Measurements from ENCODE around the gene SLC6A4.
"Not testable (repeated sequence)": the region's sequence is repeated elsewhere in the genome, so short reads cannot be mapped to it uniquely, and the experiment has no call there.

SLC6A4 gene

DNA sequence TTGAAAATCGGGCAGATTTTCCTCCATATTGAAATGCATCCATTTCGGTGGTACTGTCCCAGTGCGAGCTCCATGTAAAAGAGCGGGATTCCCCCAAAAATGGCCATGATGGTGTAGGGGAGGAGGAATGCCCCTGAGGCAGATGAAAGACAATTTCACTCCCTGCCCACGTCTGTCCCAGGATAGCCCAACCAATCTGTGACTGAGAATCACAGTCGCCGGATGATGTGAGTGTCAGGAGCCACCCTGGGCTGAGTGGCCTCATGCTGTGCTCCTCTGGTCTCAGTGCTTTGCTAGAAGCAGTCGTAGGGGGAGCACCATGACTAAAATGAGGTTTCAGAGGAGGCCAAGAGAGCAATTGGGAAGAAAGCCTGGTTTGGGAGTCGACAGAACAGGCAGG lies 16.7 kb downstream of the SLC6A4 start:
- no peak for DNase-seq

- DNase-seq: no peak
Measured at GRCh38 chr17:30217746-30218245, 17.7 kb downstream of the SLC6A4 start.

- DNase-seq: no peak
Measured at GRCh38 chr17:30217054-30217453, 18.4 kb downstream of the SLC6A4 start.

GRCh38 chr17:30212750-30213149 lies 22.7 kb downstream of the SLC6A4 start:
- no peak for DNase-seq

DNA sequence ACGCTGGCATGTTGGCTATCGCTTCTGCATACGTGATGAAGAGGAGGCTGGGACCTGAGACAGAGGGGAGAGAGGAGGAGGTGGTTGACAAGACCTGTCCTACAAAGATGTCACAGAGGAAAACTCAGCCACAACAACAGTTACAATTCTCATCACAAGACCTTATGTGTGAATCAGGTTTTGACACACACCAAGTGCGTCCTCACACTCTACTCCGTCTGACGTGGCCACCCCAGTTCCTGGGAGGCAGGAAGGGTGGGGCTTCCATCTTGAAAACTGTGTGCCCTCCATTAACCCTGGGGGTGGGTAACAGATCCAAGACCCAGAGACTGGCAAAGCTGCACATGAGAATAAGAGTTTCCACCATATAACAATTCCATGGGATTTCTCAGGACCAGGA lies 24.1 kb downstream of the SLC6A4 start:
- DNase-seq: no peak

GRCh38 chr17:30210901-30211300 lies 24.6 kb downstream of the SLC6A4 start:
- DNase-seq: no peak

- DNase-seq: no peak
Measured at GRCh38 chr17:30210366-30210765, 25.1 kb downstream of the SLC6A4 start.

DNA sequence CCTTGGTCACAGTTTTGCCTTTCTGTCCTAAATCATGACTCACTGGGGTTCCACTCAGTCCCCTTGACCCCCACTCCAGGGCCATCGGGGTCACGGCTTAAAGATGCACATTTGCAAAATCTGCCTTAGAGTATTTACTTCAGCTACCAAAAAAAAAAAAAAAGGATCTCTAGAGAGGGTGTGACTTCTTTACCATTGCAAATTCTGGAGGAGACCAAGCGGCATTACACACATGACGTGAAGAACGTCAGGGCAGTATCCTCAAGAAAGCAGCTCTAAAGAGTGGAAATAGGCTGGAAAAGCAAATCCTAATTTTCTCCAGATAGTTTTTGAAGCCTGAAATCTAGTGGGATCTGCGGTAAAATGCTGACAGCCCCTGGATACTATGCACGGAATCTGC lies 25.6 kb downstream of the SLC6A4 start:
- DNase-seq: no peak

DNA sequence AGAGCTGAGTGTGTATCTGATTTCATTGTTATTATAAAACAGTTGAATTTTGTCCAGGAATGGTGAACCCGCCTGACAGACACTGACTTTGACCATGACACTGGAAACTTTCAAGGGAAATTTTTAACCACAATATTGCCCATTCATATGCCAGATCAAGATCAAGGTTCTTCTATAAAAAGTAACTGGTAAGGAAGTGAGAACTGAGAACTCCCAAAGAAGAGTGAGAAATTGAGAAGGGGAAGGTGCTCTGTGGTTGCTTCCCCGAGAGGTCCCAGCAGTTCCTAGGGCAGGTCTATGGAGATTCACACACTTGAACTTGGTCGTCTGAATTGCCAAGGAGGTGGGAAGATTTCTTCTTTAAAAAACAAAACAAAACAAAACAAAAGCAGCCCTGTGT lies 27.3 kb downstream of the SLC6A4 start:
- no peak for DNase-seq

DNA sequence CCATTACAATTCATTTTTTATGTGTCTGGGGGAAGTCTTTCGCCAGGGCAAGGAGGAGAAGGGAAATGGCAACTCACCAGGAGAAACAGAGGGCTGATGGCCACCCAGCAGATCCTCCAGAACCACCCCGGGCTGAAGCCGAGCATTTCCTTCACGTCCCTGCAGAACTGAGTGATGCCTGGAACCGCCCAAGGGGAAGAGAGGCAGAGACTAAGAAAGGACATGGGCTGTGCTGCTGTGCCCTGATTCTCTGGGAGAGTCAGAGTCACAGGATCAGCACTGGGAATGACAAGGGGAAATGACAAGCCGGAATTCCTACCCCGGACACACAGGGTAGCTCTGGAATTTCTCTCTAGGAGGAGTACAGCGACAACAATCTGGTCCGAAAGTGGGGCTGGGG lies 27.8 kb downstream of the SLC6A4 start:
- no peak for DNase-seq

DNA sequence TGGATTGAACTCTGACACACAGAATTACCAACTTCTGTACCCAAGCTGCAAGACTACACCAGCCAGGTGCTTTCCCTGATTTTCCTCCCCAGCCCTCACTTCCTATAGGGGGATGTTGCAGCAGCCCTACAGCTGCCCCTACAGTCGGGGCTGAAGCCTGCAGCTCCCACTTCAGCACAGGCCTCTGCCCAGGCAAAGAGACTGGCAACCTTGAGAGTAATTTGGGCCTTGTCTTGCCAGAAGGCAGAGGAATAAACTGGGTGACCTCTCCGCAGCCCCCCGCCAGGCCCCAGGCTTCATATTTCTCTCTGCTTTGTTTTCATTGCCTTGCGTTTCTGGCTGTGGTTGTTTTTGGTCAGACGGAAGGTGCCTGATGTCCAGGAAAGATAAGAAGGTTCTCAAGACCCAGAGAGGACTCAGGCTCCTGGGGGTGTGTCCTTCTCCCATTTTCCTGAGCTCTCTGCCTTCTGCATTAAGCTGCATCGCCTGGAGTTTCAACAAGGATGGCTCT lies 32.0 kb downstream of the SLC6A4 start:
- no peak for DNase-seq

- not testable (repeated sequence) for DNase-seq
Measured at GRCh38 chr17:30200656-30201055, 34.8 kb downstream of the SLC6A4 start.

DNA sequence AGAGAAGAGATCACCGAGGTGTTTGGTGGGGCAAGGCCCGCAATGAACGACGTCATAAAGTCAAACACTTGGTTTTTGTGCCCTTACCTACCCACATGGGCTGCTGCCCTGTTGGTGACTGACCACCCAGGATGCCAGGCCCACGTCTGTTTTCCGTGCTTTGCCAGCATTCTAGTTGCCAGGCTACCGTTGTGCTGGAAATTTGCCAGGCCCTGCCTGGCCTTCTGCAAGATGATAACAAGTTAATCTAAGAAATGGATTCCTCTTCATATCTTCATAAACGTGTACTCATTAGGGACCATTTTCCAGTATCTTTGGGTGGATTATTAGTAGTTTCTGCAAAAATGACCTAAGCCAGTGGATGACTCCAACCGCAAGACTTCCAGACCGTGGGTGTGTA lies 35.4 kb downstream of the SLC6A4 start:
- no peak for DNase-seq

GRCh38 chr17:30199600-30199999 lies 35.9 kb downstream of the SLC6A4 start:
- no peak for DNase-seq

DNA sequence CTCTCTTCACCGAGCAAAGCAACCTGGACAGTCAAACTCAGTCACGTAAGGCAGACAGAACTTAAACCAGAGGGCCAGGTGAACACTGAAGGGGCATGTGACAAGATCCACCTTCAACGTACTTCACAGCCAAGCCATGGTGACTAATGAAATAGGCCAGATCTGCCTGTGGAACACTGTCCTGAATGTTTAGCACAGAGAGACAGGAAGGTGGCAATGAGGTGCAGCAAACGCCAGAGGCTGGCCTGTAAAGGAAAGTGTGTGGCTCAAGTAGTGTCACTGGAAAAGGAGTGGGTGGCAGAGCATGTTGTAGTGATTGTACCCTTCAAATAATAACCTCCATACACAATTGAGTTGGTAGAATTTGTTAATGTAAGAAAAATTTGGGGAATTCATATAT lies 38.1 kb downstream of the SLC6A4 start:
- DNase-seq: no peak

- no peak for DNase-seq
Measured at GRCh38 chr17:30196504-30196903, 39.0 kb downstream of the SLC6A4 start.

GRCh38 chr17:30191072-30191471 lies 44.4 kb downstream of the SLC6A4 start:
- DNase-seq: no peak

DNA sequence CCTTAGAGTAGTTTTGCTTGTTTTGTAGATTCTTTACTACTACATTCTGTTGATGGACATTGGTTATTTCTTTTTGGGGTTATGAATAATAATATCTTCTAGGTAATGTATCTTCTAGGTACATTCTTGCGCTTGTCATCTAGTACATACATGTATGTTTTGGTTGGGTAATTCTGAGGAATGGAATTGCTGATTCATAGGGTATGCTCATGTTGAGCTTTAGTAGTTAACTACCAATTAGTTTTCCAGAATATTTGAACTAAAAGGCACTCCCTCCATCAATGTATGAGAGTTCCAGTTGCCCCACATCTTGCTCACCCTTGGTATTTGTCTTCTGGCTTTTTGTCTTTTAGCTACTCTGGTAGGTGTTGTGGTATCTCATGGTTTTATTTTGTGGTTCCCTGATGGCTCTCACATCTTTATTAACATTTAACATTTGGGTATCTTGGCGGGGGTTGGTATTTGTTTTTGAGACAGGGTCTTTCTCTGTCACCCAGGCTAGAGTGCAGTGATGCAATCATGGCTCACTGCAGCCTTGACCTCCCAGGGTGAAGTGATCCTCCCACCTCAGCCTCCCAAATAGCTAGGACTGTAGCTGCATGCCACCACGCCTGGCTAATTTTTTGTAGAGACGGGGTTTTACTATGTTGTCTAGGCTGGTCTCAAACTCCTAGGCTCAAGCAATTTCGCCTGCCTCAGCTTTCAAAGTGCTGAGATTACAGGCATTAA lies 47.1 kb downstream of the SLC6A4 start:
- DNase-seq: no peak

DNA sequence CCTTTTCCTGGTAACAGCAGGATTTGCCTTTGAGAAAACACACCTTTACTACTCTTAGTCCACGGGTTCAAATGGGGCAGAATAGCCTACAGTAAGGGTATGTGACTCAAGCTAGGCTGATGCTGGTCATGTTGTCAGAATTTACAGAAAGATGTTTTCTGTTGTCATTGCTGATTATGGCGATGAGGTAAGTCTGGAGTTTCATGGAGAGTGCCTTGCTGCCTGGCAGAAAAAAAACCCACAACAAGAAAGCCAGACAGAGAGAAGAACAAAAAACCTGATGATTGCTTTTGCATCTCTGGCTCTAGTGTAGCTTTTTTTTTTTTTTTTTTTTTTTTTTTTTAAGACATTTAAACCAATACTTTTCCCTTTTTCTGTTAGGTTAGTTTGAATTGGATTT lies 47.9 kb downstream of the SLC6A4 start:
- no peak for DNase-seq

GRCh38 chr17:30186761-30187160 lies 48.7 kb downstream of the SLC6A4 start:
- DNase-seq: no peak

- DNase-seq: no peak
Measured at GRCh38 chr17:30176855-30177254, 58.6 kb downstream of the SLC6A4 start.

DNA sequence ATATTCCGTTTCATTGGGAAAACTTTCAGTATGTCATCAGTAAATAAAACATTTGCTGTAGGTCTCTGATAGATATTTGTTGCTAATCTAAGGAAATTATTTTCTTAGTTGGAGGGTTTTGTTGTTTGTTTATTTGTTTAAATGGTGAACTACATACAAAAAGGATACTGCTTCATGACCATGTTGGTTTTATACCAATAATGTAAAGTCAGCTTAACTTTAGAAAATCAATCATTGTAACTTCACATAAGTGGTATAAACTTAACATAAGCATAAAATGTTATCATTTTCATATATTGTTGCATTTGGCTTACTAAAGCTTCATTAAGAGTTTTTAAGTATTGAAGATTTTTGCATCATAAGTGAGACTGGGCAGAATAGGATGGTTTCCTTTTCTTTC lies 60.9 kb downstream of the SLC6A4 start:
- no peak for DNase-seq

- DNase-seq: no peak
Measured at GRCh38 chr17:30173649-30174048, 61.8 kb downstream of the SLC6A4 start.

DNA sequence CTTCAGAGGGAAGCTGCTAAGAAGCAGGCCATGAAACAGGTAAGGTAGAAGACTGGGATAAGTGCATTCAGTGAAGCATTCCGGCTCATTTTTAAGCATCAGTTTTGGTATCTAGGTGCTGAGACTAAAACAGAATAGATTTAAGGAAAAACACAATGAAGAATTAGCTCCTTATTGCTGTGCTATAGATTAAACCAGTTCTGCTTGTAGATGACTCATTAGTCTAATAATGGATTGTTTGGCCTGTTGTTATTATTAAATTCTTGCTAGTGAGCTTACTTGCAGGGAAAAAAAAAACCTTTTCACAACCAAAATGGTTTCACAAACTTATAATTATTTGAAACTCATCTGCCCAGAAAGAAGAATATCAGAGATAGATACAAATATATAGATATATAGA lies 62.9 kb downstream of the SLC6A4 start:
- no peak for DNase-seq

DNA sequence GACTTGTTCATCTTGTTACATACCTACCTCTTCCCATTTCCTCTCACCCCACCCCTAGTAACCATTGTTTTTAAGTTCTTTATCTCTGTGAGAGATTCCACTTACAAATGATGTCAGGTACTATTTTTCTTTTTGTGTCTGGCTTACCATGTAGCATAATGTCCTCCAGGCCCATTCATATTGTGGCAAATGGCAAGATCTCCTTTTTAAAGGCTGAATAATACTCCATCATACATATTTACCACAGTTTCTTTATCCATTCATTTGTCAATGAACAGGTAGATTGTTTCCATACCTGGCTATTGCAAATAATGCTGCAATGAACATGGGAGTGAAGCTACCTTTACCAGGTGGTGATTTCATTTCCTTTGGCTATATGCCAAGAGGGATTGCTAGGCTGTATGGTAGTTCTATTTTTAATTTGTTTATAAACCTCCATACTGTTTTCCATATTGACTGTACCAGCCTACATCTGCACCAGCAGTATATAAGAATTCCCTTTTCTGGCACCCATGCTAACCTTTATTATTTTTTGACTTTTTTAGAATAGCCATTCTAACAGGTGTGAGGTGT lies 65.0 kb downstream of the SLC6A4 start:
- no peak for DNase-seq
